ENCODE data around the gene TRPM5.

TRPM5 gene

DNA sequence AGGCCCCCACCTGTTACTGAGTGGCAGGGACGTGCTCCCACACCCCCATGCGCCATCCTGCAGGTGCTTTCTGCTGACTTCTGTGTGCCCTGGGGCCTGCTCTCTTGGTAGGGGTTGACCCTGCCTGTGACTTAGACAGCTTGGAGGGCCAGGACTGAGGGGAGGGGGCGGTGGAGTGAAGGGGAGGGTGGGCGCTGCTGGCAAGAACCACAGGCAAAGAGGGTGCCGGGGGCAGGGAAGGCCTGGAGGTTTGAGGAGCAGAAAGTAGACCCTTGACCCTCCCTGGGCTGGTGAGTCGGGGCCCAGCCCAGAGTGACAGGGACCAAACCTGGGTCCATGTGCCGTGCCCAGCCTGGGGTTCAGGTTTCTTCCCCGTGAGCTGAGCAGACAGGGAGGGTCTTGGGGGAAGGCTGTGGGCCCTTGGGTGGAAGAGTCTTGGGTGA lies 18.2 kb upstream of the TRPM5 start:
- Histone ChIP-seq H3K36me3 (ENCODE audit: insufficient read depth, low read length) (no peaks in the 10 kb centered on the region), H3K4me3 (ENCODE audit: low read depth, low read length) (no peak overlapping the region), H2AFZ (ENCODE audit: low read length, unreplicated experiment) (no peak overlapping the region), H3K27me3 (ENCODE audit: insufficient read depth, low read length) (peaks cover 33% of the 10 kb centered on the region), H3K4me1 (ENCODE audit: control insufficient read depth, insufficient read depth, low read length, unreplicated experiment) (no peaks in the 10 kb centered on the region), H3K79me2 (ENCODE audit: control insufficient read depth, insufficient read depth, low read length, unreplicated experiment) (no peaks in the 10 kb centered on the region), H3K27ac (ENCODE audit: low read depth, low read length) (no peak overlapping the region)

- no peaks in the 10 kb centered on the region for H3K79me2 ChIP-seq (ENCODE audit: control insufficient read depth, insufficient read depth, low read length, unreplicated experiment)
- no peak overlapping the region for H3K27ac ChIP-seq (ENCODE audit: low read depth, low read length)
- H3K27me3 ChIP-seq (ENCODE audit: insufficient read depth, low read length), result peaks cover 34% of the 10 kb centered on the region
- no peaks in the 10 kb centered on the region for H3K36me3 ChIP-seq (ENCODE audit: insufficient read depth, low read length)
- H3K4me3 ChIP-seq (ENCODE audit: low read depth, low read length), result no peak overlapping the region
- no peak overlapping the region for H2AFZ ChIP-seq (ENCODE audit: low read length, unreplicated experiment)
- no peaks in the 10 kb centered on the region for H3K4me1 ChIP-seq (ENCODE audit: control insufficient read depth, insufficient read depth, low read length, unreplicated experiment)
These were observed 17.7 kb upstream of the TRPM5 start for GRCh38 chr11:2461956-2462542.

DNA sequence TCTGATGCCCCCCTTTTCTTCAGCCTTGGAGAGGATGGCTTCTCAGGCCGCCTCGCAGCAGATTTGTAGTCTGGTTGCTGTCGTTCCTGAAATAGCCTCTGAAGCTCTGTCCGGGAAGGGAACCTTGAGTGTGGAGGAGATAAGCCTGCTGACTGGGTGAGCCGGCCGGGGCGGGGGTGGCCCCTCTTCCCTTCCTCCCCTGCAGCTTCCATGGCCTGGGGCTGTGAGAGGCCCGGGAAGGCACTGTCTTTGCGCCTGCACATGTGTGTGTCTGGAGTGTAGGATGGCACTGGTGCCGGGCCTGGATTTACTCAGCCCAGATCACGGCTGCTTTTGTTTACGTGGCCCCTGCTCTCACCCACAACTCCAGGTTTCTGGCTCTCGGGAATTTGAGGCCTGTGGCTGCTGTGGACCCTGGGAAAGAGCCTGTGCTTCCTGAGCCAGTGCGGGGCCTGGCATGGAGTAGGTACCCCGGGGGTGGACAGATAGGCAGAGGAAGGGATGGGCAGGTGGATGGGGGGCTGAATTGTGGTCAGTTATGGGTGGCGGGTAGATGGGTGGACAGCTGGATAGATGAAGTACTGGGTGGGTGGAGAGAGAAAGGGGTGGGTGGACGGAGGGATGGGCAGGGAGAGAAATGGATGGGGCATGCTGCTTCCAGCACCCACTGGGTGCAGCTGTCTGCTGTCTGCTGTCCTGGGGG lies 17.1 kb upstream of the TRPM5 start:
- Histone ChIP-seq H3K36me3 (ENCODE audit: insufficient read depth, low read length) (no peaks in the 10 kb centered on the region), H2AFZ (ENCODE audit: low read length, unreplicated experiment) (no peak overlapping the region), H3K4me3 (ENCODE audit: low read depth, low read length) (no peak overlapping the region), H3K27me3 (ENCODE audit: insufficient read depth, low read length) (peaks cover 31% of the 10 kb centered on the region), H3K79me2 (ENCODE audit: control insufficient read depth, insufficient read depth, low read length, unreplicated experiment) (no peaks in the 10 kb centered on the region), H3K4me1 (ENCODE audit: control insufficient read depth, insufficient read depth, low read length, unreplicated experiment) (no peaks in the 10 kb centered on the region), H3K27ac (ENCODE audit: low read depth, low read length) (no peak overlapping the region)

GRCh38 chr11:2460540-2461252 lies 16.4 kb upstream of the TRPM5 start:
- H3K4me1 ChIP-seq (ENCODE audit: control insufficient read depth, insufficient read depth, low read length, unreplicated experiment), result no peaks in the 10 kb centered on the region
- no peak overlapping the region for H3K4me3 ChIP-seq (ENCODE audit: low read depth, low read length)
- H3K36me3 ChIP-seq (ENCODE audit: insufficient read depth, low read length), result no peaks in the 10 kb centered on the region
- H3K27me3 ChIP-seq (ENCODE audit: insufficient read depth, low read length), result peaks cover 30% of the 10 kb centered on the region
- H2AFZ ChIP-seq (ENCODE audit: low read length, unreplicated experiment), result no peak overlapping the region
- no peak overlapping the region for H3K27ac ChIP-seq (ENCODE audit: low read depth, low read length)
- no peaks in the 10 kb centered on the region for H3K79me2 ChIP-seq (ENCODE audit: control insufficient read depth, insufficient read depth, low read length, unreplicated experiment)

DNA sequence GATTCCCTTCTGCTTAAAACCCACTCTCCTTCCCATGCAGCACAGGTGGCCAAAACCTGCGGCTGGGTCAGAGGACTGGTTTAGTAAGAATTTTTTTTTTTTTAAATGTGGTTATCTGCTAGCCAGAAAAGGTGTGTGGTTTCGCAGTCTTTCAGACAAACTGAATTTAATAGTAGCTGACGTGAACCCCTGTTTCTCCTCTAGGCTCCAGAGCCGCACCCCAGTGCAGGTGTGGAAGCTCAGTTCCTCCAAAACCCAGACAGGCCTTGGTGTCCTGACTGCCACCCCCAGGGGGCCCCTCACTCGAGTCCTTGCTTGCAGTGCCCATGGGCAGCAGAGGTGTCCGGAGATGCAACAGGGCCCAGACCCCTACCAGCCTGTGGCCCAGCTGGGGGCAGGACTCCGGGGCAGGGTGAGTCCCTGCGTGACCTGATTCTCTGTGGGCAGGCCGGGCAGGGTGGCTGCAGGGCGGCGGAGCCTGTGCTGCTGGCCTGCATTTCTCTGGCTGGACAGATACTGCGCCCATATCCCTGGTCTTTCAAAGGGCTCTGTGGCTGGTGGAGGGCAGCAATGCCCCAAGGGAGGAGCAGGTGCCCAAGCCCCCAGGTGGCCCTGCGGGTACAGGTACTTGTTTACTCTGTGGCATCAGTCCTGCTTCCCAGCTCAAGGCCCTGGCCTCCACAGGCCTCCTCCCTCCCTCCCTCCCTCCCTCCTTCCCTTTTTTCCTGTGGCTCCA lies 15.7 kb upstream of the TRPM5 start:
- Histone ChIP-seq H3K27me3 (ENCODE audit: insufficient read depth, low read length) (peaks cover 35% of the 10 kb centered on the region), H2AFZ (ENCODE audit: low read length, unreplicated experiment) (no peak overlapping the region), H3K4me3 (ENCODE audit: low read depth, low read length) (no peak overlapping the region), H3K4me1 (ENCODE audit: control insufficient read depth, insufficient read depth, low read length, unreplicated experiment) (no peaks in the 10 kb centered on the region), H3K36me3 (ENCODE audit: insufficient read depth, low read length) (no peaks in the 10 kb centered on the region), H3K79me2 (ENCODE audit: control insufficient read depth, insufficient read depth, low read length, unreplicated experiment) (no peaks in the 10 kb centered on the region), H3K27ac (ENCODE audit: low read depth, low read length) (no peak overlapping the region)

DNA sequence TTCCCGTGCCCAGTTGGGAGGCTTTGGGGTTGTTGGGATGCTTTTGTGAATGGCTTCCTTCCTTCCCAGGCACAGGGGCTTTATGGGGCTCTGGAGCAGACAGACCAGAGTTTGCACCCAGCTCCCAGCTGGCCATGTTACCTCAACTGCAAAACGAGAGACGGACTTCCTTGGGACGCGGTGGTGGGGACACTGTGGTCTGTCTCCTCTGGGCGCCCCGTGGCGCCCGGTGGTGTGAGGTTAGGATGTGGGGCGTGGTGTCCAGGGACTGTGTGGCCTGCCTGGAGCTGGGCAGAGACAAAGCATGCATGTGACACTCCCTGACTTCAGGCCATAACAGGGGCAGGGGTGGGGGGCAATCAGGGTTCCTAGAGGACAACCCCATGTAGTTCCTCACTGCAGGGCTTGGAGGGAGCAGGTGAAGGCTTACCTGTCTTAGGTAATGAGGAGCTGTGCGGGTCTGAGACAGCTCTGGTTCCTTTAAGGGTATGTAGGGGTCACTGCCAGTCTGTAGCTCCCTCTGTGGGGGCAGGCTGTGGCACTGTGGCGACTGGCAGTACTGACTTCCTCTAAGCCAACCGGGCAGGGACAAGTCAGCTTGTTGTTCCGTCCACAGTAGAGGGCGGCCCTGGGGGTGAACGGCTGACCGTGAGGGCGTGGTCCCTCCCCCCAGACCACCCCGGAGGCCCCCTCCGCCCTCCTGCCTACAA lies 14.9 kb upstream of the TRPM5 start:
- Histone ChIP-seq H3K79me2 (ENCODE audit: control insufficient read depth, insufficient read depth, low read length, unreplicated experiment) (no peaks in the 10 kb centered on the region), H3K27ac (ENCODE audit: low read depth, low read length) (no peak overlapping the region), H2AFZ (ENCODE audit: low read length, unreplicated experiment) (no peak overlapping the region), H3K36me3 (ENCODE audit: insufficient read depth, low read length) (no peaks in the 10 kb centered on the region), H3K27me3 (ENCODE audit: insufficient read depth, low read length) (peaks cover 42% of the 10 kb centered on the region), H3K4me3 (ENCODE audit: low read depth, low read length) (no peak overlapping the region), H3K4me1 (ENCODE audit: control insufficient read depth, insufficient read depth, low read length, unreplicated experiment) (no peaks in the 10 kb centered on the region)

GRCh38 chr11:2458321-2458720 lies 14.0 kb upstream of the TRPM5 start:
- H3K27me3 ChIP-seq (ENCODE audit: insufficient read depth, low read length), result peaks cover 51% of the 10 kb centered on the region
- no peaks in the 10 kb centered on the region for H3K4me1 ChIP-seq (ENCODE audit: control insufficient read depth, insufficient read depth, low read length, unreplicated experiment)
- no peak overlapping the region for H3K27ac ChIP-seq (ENCODE audit: low read depth, low read length)

GRCh38 chr11:2453436-2453835 lies 9.1 kb upstream of the TRPM5 start:
- H3K79me2 ChIP-seq (ENCODE audit: control insufficient read depth, insufficient read depth, low read length, unreplicated experiment), result no peaks in the 10 kb centered on the region
- H3K4me1 ChIP-seq (ENCODE audit: control insufficient read depth, insufficient read depth, low read length, unreplicated experiment), result no peaks in the 10 kb centered on the region
- peaks cover 83% of the 10 kb centered on the region for H3K27me3 ChIP-seq (ENCODE audit: insufficient read depth, low read length)
- H3K27ac ChIP-seq (ENCODE audit: low read depth, low read length), result no peak overlapping the region
- no peaks in the 10 kb centered on the region for H3K36me3 ChIP-seq (ENCODE audit: insufficient read depth, low read length)
- H3K4me3 ChIP-seq (ENCODE audit: low read depth, low read length), result no peak overlapping the region
- no peak overlapping the region for H2AFZ ChIP-seq (ENCODE audit: low read length, unreplicated experiment)

More at GRCh38 chr11:2458321-2458720, 14.0 kb upstream of the TRPM5 start:
- Histone ChIP-seq H3K4me3 (ENCODE audit: low read depth, low read length) (no peak overlapping the region), H3K79me2 (ENCODE audit: control insufficient read depth, insufficient read depth, low read length, unreplicated experiment) (no peaks in the 10 kb centered on the region), H2AFZ (ENCODE audit: low read length, unreplicated experiment) (no peak overlapping the region), H3K36me3 (ENCODE audit: insufficient read depth, low read length) (no peaks in the 10 kb centered on the region)

DNA sequence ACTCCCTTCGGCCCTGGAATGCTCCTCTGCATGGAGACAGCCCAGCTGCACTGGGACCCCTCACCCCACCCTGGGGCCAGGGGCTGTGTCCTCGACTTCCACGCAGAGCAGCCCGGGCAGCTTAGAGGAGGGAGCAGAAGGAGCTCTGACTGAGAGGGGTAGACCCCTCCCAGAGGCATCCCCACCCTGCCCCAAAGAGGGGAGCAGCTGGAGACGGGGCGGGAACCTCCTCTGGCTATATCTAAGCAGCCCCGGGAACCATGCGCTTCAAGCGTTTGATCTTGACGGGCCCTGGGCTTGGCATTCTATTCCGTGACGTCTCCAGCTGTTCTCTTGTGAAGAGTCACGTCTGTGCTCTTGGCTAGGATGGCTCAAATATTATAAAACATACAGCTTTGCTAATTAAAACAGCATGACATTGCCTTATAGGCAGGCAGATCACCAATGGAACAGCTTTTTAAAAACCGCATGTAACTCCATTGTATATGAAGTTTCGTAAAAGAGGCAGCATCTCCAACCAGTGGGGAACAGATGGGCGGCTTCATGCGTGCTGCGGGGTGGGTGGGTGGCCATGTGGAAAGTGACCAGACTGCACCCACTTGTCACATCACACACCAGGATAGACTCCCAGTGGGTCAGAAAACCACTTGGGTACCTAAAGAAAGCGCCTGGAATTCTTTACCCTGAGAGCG lies 8.2 kb upstream of the TRPM5 start:
- Histone ChIP-seq H3K4me1 (ENCODE audit: control insufficient read depth, insufficient read depth, low read length, unreplicated experiment) (no peaks in the 10 kb centered on the region), H3K4me3 (ENCODE audit: low read depth, low read length) (no peak overlapping the region), H2AFZ (ENCODE audit: low read length, unreplicated experiment) (no peak overlapping the region), H3K36me3 (ENCODE audit: insufficient read depth, low read length) (no peaks in the 10 kb centered on the region), H3K27me3 (ENCODE audit: insufficient read depth, low read length) (peaks cover 83% of the 10 kb centered on the region), H3K79me2 (ENCODE audit: control insufficient read depth, insufficient read depth, low read length, unreplicated experiment) (no peaks in the 10 kb centered on the region), H3K27ac (ENCODE audit: low read depth, low read length) (no peak overlapping the region)

- Histone ChIP-seq H3K27ac (ENCODE audit: low read depth, low read length) (no peak overlapping the region), H2AFZ (ENCODE audit: low read length, unreplicated experiment) (no peak overlapping the region), H3K27me3 (ENCODE audit: insufficient read depth, low read length) (peaks cover 83% of the 10 kb centered on the region), H3K4me3 (ENCODE audit: low read depth, low read length) (no peak overlapping the region), H3K4me1 (ENCODE audit: control insufficient read depth, insufficient read depth, low read length, unreplicated experiment) (no peaks in the 10 kb centered on the region), H3K79me2 (ENCODE audit: control insufficient read depth, insufficient read depth, low read length, unreplicated experiment) (no peaks in the 10 kb centered on the region), H3K36me3 (ENCODE audit: insufficient read depth, low read length) (no peaks in the 10 kb centered on the region)
These were observed 7.6 kb upstream of the TRPM5 start for GRCh38 chr11:2451916-2452315.

Data from ACC112 (cell line).